Stimulated activated CD8-positive, alpha-beta memory T cell treated with anti-CD3 and anti-CD28 coated beads, Interleukin-7, amount 100 ng/mL, for 48 hours (primary cell): ENCODE data around the gene CHN1.
A peak's percentile ranks its signal among the peaks of the same experiment; 100 is the strongest.

ENCODE experiments used
- DNase-seq, 2 donors: peaks; one replicate each; pipeline ENCODE4 v3.0.0-alpha.2; 2020; ENCODE audit warnings: low read depth in 1 of 2; ENCODE audit errors: extremely low read depth in 1 of 2

The CHN1 gene

DNA sequence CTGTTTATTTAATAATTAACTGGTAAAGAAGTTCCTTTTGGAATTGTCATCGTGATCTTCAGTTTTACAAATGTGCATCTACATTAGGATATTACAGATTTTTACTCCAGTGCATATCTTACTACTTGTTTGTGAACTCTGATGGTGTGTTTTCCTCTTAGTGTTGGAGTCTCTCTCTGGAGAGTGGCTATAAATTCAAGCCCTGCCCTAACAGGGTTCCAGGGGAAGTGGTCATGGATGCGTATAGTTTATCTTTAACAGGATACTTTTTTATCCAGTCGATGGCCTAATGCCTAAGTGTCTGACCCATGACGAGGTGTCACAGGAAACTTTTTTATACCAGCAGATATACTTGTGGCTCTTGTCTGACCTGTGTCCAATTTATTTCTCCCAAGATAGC, 75.4 kb downstream of the CHN1 start:
- no peak for DNase-seq

DNA sequence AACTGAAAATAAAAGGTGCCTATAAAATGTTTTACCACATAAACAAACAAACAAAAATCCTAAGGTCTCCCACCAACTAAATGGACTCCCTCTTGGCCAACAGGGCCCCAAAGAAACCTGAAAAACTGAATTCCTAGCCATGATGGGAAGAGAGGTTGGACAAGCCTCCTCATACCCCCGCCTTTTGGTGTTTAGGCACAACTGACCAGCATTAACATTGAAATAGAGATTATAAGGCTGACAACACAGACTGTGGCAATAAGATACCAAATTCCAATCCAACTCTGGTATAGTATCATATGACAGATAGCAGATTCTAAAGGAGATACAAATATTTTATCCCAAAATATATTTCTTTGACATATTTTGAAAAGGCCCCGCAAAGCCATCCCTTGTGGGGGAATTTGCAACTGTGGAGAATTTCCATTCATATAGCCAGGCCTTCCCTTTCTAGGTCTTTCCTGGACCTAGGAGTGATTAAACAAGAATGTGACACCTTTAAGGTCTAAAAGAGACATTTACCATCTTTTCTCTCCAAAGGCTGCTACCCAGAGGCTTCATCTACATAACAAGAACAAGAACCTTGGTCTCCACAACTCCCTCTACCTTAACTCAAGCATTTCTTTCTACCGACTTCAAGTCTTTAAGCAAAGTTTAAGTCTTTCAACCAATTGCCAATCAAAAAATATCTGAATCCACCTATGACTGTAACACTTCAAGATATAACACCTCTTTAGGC, 80.0 kb downstream of the CHN1 start:
- DNase-seq: no peak

DNA sequence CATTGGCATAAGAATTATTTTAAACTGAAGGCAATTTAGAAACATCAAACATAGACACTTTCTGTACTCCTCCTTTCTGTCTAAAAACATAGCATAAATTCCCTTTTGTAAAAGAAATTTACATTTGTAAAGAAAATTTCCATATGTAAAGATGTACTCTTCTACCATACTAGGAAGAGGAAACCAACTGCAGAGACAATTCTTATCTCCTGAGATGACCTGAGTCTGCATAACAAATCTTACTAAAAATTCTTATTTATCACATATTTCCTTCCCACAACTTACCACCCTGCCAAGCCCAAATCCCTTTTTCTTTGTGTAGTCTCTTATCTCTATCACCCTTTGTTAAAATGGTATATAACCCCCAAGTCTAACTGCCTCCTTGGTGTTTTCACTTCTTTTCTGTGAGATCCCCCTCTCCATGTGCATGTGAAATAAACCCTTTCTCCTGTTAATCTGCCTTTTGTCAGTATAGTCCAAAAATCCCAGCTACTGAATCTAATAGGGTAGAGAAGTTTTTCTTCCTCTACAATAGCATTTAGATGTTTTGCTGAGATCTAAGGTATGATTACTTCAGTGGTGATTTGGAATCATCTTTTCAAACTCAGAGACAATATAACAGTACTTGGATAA, 81.0 kb downstream of the CHN1 start:
- no peak for DNase-seq

DNA sequence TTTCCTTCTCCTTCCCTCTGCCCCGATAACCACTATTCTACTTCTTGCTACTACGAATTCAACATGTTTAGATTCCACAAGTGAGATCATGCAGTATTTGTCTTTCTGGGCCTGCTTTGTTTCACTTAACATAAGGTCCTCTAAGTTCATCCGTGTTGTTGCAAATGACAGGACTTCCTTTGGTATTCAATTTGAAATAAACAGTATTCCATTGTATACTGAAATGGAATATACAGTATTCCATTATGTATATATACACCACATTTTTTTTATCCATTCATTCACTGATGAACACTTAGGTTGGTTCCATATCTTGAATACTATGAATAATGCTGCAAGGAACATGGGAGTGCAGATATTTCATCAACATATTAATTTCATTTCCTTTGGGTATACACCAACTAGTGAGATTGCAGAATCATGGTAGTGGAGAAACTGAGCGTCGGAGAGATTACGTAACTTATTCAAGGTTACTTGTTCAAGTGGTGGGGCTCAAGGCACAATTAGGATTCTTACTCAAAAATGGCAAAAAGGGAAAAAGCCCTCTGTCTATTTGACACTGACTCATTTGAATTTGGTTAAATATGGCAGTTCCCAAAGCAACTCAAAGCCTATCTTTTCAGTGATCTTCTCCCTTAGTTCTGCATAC, 85.1 kb downstream of the CHN1 start:
- no peak for DNase-seq

DNA sequence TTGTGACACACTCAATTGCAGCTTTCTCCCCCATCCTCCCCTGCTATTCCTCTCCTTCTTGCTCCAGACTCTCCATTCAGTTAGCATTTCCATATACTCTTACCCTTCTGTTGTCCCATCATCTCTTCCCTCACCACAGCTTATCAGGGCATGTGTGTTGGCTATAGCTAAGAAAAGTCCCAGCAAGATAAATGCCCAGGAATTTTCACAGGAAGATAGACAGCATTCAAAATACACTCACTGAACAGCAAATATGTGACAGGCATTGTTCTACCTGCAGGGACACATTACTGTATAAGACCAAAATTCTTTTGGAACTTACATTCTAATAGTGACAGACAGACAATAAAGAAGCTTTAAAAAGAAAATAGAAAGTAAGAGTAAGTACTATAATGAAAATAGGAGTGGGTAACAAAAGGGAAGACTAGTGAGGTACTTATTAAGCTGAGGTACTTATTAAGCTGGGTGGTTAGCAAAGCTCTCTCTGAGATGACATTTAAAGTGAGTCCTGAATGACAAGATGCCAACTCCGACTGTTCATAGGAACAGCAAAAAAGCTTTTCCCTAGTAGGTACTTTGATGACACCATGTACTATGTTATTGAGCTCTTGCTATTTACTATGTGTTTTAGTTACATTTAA, 86.2 kb downstream of the CHN1 start:
- DNase-seq: no peak

DNA sequence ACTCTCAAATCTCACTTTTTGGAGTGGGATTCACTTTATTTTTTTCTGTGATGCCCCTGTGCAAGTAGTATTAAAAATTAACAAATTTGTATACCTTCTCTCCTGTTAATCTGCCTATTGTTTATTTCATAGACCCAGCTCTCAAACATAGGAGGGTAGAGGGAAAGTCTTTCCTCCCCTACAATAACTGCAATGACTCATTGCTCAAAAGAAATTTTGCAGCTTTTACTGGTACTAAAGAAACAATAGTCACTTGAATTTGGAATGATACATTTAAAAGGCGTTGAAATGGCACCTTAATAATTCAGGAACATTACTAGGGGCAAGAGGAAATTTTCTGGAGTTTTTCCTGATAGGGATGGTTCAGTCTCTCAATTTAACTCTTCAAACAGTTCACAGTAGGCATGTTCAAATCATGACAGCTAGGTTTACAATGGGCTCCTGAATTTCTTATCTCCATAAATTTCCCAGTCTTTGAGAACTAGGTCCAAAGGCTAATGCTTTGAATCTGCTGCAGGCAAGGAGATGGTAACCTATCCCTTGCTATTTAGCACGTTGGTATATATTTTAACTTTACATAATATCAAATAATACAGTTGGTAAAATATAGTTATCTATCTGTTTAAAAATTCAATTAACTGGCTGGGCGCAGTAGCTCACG, 88.8 kb downstream of the CHN1 start:
- no peak for DNase-seq

DNA sequence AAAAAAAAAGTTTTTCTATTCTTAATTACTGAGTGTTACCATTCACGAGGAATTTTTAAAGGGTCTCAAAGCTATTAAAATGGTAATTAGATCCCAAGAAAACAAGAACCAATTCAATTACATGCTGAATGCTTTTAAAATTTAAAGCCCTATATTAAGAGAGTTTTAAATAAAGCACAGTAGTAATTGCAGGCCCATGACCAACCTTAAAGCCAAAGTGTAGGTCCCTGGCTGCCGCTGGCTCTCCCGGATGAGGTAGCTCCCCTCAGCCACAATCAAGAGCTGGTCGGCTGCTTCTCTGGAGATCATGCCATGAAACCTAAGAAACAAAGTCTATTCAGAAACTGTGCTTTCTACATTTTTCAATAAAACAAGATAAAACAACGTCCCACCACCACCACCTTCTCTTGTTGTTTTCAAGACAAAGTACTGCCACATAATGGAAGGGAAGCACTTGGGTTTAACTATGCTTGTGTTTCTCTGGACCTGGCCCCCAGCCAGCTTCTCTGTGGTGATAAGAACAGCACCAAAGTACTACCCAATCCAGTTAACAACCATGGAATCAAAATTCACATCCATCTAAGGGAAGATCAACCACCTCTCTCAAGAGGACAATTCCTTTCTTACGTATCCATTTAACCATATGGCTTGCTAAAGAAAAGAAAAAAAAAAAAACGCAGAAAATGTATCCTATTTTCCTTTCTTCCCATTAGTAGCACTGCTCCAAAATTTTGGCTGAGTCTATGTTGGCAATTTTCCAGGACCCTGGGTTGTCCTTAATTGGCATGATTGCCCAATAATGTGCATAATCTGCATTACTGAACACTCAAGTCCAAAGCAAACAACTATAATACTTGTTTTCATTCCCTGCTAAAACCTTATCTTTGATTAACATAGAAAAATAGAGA, 90.1 kb downstream of the CHN1 start:
- no peak for DNase-seq

DNA sequence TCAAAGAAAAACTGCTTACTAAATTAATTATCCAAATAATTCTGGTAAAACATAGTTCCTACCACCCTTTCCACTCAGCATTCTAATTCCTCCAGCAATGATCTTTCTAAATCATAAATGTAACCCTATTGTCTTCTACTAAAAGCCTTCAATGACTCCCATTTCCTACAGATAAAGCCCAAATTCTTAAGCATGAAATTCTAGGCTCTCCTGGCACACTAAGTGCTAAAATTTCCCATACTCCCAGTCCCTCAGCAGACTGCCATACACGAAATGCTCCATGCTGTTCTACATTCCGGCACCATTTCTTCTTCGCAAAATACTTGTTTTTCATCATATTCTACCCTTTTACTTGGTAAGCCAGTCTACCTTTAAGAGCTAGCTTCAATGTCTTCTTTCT, 96.9 kb downstream of the CHN1 start:
- no peak for DNase-seq

DNA sequence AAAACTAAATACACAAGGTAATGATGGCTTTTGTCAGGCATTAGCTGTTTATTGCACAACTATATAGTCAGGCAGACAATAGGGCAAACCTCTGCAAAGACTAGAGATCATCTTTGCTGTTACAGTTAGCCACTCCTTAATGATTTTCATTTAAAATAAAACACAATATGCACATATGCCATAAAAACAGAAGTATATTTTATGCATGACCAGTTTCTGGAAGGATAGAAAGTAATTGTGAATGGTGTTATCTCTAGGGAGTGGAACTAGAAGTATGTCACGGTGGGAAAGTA, 102.0 kb downstream of the CHN1 start:
- no peak for DNase-seq

DNA sequence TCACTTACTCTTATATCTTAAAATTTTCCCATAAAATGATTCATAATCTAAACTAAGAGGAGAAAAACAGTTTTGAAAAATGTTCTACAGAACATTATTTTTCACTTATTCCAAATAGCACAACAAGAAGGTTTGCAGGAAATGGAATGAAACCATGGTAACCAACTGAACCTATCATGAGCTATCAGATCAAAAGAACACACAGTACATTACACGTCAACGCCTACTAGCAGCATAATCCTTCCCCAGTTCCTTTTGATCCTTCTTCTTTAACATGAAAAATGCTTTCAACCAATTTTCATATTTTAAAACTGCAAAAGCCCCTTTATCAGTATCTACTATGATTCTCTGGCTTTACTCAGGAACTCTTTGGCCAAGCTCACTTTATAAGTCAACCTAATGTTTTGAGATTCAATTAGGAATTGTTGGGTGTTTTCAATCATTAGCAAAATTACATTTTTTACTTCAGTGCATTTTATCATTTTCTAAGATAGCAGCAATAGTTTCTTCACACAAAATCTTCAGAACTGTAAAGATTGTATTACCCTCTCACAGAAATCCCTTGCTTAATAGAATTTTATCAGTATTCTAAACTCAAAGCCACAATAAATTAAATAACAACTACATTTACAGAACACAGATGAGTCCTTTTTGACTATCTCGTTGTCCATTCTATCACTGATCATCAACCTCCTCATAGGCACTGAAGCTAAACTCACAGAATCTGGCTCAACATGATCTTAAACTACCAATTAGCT, 102.5 kb downstream of the CHN1 start:
- no peak for DNase-seq

DNA sequence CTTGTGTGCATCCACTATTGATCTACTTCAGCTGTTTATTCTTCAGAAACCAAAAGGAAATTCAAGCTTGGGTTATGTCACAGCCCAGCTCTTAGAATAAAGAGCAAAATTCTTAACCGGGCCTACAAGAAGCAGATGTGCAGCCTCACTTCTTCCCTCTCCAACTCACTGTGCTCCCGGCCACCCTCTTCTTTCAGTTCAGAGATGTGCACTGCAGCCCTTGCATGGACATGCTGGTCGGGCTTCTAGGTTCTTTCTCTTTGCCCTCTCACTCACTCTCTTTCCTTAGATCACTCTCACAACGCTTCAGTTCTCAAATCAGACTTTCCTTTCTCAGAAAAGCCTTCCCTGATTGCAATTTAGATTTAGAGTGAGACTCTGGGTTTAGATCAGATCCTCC, 104.1 kb downstream of the CHN1 start:
- DNase-seq: peak in 1 of 2 donors; percentile 1

DNA sequence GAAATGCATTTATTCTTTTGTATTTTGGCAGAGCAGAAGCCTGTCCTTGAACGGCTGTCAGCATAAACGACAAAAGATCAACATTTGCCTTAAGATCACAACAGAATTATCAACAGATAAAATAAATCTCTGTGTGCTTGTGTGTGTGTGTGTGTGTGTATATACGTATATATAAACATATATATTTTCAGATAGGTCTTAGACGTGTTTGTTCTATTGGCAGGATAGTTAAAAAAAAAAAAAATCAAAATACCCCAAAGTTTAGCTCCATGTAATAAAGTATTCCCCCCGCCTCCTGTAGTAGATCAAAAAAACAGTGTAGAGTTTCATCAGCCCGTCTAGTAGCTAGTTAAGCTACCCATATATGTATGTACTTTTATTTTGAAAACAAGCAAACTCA, 107.9 kb downstream of the CHN1 start:
- DNase-seq: no peak

DNA sequence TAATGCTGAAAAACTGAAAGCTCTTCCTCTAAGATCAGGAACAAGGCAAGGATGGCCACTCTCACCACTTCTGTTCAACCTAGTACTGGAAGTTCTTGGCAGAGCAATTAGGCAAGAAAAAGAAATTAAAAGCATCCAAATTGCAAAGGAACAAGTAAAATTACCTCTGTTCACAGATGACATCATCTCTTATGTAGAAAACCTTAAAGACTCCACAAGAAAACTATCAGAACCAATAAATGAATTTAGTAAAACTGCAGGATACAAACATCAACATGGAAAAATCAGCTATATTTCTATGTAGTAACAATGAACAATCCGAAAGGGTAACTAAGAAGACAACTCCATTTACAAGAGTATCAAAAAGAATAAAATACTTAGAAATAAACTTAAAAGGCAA, 112.2 kb downstream of the CHN1 start:
- no peak for DNase-seq

DNA sequence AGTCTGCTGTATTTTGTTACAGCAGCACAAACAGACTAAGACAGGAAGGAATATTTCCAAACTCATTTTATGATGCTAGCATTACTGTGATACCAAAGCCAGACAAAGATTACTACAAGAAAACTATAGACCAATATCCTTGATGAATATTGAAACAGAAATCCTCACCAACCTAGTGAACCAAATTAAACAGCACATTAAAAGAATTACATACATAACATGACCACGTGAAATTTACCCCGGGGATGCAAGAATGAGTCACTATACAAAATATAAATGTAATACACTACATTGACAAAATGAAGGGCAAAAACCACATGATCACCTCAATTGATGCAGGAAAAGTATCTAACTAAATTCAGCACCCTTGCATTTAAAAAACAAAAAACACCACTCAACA, 112.6 kb downstream of the CHN1 start:
- no peak for DNase-seq

DNA sequence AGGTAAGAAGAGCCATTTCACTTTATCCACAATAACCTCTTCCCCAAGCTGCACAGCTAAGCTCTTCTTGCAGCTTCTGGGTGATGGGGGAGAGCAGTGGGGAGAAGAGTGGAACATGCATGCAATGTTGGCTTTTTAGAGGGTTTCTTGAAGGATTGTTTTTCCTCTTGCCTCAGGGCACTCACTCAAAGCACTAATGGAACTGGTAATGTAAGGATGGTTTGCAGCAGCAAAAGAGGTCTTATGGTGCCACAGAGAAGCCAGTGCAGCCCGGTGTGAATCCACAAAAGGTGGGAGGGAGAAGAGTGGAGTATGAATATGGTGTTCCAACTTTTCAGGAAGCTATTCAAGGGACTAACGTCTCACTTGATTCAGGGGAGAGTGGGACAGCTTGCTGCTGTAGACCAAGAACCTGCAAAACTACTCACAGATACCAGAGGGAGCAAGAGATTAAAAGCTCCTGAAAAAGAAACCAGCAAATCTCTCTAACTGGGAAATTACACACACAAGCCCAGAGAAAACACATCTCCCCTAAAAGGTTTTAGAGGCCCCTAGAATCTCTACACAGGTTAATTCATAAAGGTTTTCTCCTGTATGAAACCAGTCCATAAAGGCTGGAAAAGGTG, 116.4 kb downstream of the CHN1 start:
- no peak for DNase-seq

DNA sequence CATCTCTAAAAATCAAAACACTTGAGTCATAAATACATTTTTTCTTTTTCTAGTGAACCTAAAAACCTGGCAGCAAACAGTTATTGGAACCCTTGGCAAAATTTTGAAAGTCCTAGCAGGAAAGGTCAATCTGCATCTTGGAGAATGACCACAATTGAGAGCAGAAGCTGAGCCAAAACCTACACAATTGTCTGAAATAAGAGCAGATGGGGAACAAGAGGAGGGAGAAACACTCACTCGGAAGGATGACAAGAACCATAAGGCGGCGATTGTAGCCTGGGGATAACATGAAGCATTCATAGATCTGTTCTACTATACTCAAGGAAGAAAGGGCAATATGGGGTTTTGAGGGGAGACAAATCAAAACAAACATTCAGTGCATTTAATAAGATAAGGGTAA, 117.0 kb downstream of the CHN1 start:
- DNase-seq: no peak

DNA sequence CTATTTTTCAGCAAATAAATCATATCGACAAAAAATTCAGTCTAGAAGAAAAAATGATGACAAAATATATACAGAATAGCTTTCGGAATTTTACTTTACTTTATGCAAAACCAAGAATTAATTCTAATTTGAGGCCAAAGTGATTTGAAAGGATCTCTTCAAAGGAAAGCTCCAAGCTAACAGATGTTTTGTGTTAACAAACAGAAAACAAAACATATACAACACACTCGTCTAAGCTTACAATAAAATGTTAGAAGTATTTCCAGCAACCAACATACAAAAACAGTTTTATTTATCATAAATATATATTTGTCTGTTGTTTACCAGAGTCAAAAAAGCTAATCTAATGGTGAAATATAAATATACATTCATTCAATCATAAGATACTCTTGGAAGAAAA, 122.8 kb downstream of the CHN1 start:
- no peak for DNase-seq

DNA sequence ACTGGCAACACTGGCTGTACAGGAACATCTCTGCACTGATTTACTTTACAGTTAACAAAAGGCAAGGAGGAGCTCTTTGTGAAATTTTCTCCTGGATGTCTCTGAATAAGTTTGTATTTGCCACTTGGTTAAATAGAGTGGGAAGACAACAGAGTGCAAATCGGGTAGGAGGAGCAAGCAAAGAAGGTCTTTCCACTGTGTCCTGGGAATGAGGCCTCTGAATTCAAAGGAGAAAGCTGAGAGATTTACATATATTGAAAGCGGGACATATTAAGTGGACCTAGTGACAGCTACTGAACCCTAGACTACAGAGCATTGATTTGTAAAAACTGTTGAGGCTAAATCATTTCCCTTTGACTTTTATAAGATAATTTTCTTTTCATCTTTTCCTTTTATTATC, 123.5 kb downstream of the CHN1 start:
- no peak for DNase-seq

DNA sequence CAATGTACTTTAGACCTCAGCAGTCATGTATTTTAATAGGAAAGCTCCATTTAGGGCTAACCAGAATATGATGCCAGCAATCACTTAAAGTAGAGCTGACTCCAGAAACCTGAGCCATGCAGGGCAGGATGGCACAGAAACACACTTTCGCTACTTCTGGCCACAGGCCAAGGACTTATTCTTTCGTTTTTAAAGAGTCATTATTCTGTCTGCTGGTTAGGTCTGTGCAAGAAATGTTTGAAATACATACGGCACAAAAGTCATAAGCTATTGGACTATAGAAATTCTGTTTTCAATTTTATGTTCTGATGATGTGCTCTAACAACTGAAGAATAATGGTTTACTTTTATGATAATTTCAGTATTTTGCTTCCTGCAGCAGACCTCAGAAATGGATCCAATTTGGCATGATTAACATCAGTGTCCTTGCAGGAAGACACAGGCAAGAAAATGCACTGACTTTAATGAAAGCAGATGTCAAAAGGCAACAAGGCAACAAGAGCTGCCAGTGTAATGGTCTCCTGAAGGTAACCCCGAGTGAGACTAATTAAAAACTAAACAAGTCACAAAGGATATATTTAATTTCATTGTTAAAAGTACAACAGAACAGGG, 126.5 kb downstream of the CHN1 start:
- DNase-seq: no peak
